Mammary epithelial cell (primary cell): Measurements from ENCODE around the gene TMEM87A.

ENCODE experiments used
- EZH2 ChIP-seq: IDR thresholded peaks from 2 replicates; pipeline ENCODE4 v1.6.1; 2012; ENCODE audit warnings: low read length, inconsistent platforms, borderline replicate concordance
- TF ChIP-seq, protein P1 (sequence below), 2 donors: IDR thresholded peaks in 1 of 2; conservative IDR thresholded peaks in 1 of 2; 2 replicates each; pipeline ENCODE4 v1.5.1; 2011 to 2012; ENCODE audit warnings: inconsistent platforms in 2 of 2, low read length in 2 of 2, mild to moderate bottlenecking in 2 of 2, control low read depth in 1 of 2, low read depth in 1 of 2; ENCODE audit not compliant: insufficient read depth in 1 of 2; ENCODE audit errors: extremely low read depth in 1 of 2

DNA sequence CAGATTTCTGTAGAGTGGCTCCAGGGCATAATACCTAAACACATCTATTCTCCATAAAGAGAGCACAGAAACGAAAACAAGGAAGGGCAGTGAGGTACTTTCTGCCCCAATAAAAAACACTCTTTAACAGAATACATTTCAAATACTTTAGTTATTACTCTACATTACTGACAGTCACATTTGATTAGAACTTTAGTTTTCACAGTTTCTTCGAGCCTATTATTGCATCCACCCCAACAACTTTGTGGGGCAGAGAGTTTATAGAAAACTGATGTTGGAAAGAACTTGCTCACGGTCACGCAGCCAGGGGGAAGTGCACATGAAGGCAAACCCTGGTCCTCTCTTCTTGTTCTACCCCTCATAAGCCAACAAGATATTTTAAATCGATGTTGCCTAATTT is 74.1 kb downstream of the TMEM87A start:
- TF ChIP-seq, protein P1, sequence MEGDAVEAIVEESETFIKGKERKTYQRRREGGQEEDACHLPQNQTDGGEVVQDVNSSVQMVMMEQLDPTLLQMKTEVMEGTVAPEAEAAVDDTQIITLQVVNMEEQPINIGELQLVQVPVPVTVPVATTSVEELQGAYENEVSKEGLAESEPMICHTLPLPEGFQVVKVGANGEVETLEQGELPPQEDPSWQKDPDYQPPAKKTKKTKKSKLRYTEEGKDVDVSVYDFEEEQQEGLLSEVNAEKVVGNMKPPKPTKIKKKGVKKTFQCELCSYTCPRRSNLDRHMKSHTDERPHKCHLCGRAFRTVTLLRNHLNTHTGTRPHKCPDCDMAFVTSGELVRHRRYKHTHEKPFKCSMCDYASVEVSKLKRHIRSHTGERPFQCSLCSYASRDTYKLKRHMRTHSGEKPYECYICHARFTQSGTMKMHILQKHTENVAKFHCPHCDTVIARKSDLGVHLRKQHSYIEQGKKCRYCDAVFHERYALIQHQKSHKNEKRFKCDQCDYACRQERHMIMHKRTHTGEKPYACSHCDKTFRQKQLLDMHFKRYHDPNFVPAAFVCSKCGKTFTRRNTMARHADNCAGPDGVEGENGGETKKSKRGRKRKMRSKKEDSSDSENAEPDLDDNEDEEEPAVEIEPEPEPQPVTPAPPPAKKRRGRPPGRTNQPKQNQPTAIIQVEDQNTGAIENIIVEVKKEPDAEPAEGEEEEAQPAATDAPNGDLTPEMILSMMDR (conservative IDR thresholded peaks at IDR 0.05 in 1 of 2, IDR thresholded peaks at IDR 0.05 in 1 of 2; ENCODE audit: extremely low read depth in 1 of 2, insufficient read depth in 1 of 2, low read depth in 1 of 2, low read length in 2 of 2): no peak
- no peak for TF ChIP-seq EZH2
